Heart left ventricle (tissue), 13 donors: Measurements from ENCODE around the gene ANKRD44.

Experiments used
- CTCF ChIP-seq, 12 donors: fragments of 200-600 bp; sonication (generic) in 4 of 12; IDR thresholded peaks; one replicate each; pipeline versions ENCODE4 v1.5.0 to v1.8.0; 2018 to 2022; ENCODE audit warnings: antibody characterized with exemption in 12 of 12, mild to moderate bottlenecking in 5 of 12
- POLR2A ChIP-seq, 2 donors: fragments of 450-650 bp; IDR thresholded peaks; one replicate each; pipeline ENCODE4 v1.6.1; 2017; ENCODE audit warnings: antibody characterized with exemption in 2 of 2, mild to moderate bottlenecking in 2 of 2, moderate library complexity in 2 of 2
- donor health status: ischemic (EF 13 %, LVEDD 7.1; RV severe dilation, severe dysfunction).
- donor health status: DM: no; HTN: yes; CAD: no.
- donor health status: DM: no; HTN: no; CAD: no.
- donor health status: ischemic (EF 25% LVEDD 6.9; RV normal size, moderate dysfunction).
- donor health status: ischemic (EF 25% LVEDD 5.7; RV mildly dilated, moderate dysfunction).
- donor health status: ischemic (EF 35%, LVEDD 5.7; RV mildly dilated, moderate dysfunction).
- donor health status: nonischemic (EF 11% LVEDD 7.7; RV severe dilation, severe dysfunction).
- donor health status: DM: yes; HTN: yes; CAD: no.
- donor health status: PGD.
- donor health status: ischemic (EF 29% LVEDD 5.4; RV normal size, mild dysfunction).
- donor health status: nonischemic (EF 23%, LVEDD 6.1; RV moderate dilation, normal function).

GRCh38 chr2:196956069-196956468 is 354.5 kb downstream of the ANKRD44 start:
- TF ChIP-seq POLR2A (IDR thresholded peaks at IDR 0.05) = no peak
- TF ChIP-seq CTCF (IDR thresholded peaks at IDR 0.05) = no peak
